ENCODE measurements around the gene RNF182. TPM values are rescaled to one million over a fixed set of nuclear protein-coding genes. Genes with fewer than 3 reads are reported as not detected.
A peak's percentile ranks its signal among the peaks of the same experiment; 100 is the strongest.

The RNF182 gene
- total and polyA plus RNA-seq, 2 donors (not counting 1 experiment from before 2014, with no cell fraction given), result 2.5 to 14.1 TPM

- Histone ChIP-seq H3K9me3 (ENCODE audit: control insufficient read depth, insufficient read depth, low read depth, low read length) (no peaks in the 10 kb centered on the region), H3K4me1 (ENCODE audit: control insufficient read depth, extremely low read depth, insufficient read depth, low read length) (peaks cover 2% of the 10 kb centered on the region), H3K27ac (ENCODE audit: insufficient read depth, low read length) (no peak overlapping the region), H2AFZ (ENCODE audit: low read length) (no peak overlapping the region), H3K9ac (ENCODE audit: insufficient read depth, low read length) (no peak overlapping the region), H3K79me2 (ENCODE audit: control insufficient read depth, insufficient read depth, low read length) (no peaks in the 10 kb centered on the region), H3K27me3 (ENCODE audit: control insufficient read depth, insufficient read depth, low read length) (no peaks in the 10 kb centered on the region), H4K20me1 (ENCODE audit: control insufficient read depth, extremely low read depth, insufficient read depth, low read length) (no peaks in the 10 kb centered on the region), H3K36me3 (ENCODE audit: control insufficient read depth, insufficient read depth, low read length) (no peaks in the 10 kb centered on the region), H3K4me2 (ENCODE audit: extremely low read depth, insufficient read depth, low read length) (no peak overlapping the region), H3K4me3 (replicated peaks in 1 of 4; ENCODE audit: control extremely low read depth in 1 of 4, insufficient read depth in 1 of 4, low read depth in 3 of 4, low read length in 4 of 4) (no peak overlapping the region)
- TF ChIP-seq CTCF (conservative IDR thresholded peaks at IDR 0.05 in 1 of 2, IDR thresholded peaks at IDR 0.05 in 1 of 2; ENCODE audit: low read depth in 1 of 2, low read length in 2 of 2), result no peak
- no peak for TF ChIP-seq EZH2 (IDR thresholded peaks at IDR 0.05; ENCODE audit: low read length, missing control alignments)
- DNase-seq (ENCODE audit: low read depth in 2 of 2), result no peak
Measured at GRCh38 chr6:13918686-13919250, 6.0 kb upstream of the RNF182 start.

DNA sequence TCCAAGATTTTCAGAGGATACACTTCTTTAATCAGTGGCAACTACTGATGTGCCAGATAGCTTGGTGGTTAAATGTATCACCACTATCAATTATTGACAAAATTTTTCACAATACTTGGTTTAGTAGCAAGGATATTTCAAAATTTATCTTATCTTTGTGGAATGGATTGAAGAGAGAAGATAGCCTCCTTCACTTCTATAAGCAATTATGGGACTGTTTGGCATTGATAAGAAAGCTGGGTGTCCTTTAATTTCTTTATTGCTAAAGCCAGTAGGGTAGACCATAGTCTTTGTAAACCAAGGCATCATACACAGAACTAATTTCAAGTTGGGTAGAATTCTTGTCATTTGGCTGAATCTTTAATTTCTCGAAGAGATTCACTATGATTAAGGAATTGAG lies 4.9 kb upstream of the RNF182 start:
- Histone ChIP-seq H3K36me3 (ENCODE audit: control insufficient read depth, insufficient read depth, low read length) (no peaks in the 10 kb centered on the region), H3K79me2 (ENCODE audit: control insufficient read depth, insufficient read depth, low read length) (no peaks in the 10 kb centered on the region), H2AFZ (ENCODE audit: low read length) (no peak overlapping the region), H3K27ac (ENCODE audit: insufficient read depth, low read length) (no peak overlapping the region), H4K20me1 (ENCODE audit: control insufficient read depth, extremely low read depth, insufficient read depth, low read length) (no peaks in the 10 kb centered on the region), H3K27me3 (ENCODE audit: control insufficient read depth, insufficient read depth, low read length) (no peaks in the 10 kb centered on the region), H3K9me3 (ENCODE audit: control insufficient read depth, insufficient read depth, low read depth, low read length) (no peaks in the 10 kb centered on the region), H3K4me2 (ENCODE audit: extremely low read depth, insufficient read depth, low read length) (no peak overlapping the region), H3K4me3 (replicated peaks in 1 of 4; ENCODE audit: control extremely low read depth in 1 of 4, insufficient read depth in 1 of 4, low read depth in 3 of 4, low read length in 4 of 4) (no peak overlapping the region), H3K9ac (ENCODE audit: insufficient read depth, low read length) (no peak overlapping the region), H3K4me1 (ENCODE audit: control insufficient read depth, extremely low read depth, insufficient read depth, low read length) (peaks cover 4% of the 10 kb centered on the region)
- no peak for DNase-seq (ENCODE audit: low read depth in 2 of 2)
- TF ChIP-seq CTCF (conservative IDR thresholded peaks at IDR 0.05 in 1 of 2, IDR thresholded peaks at IDR 0.05 in 1 of 2; ENCODE audit: low read depth in 1 of 2, low read length in 2 of 2), result no peak
- TF ChIP-seq EZH2 (IDR thresholded peaks at IDR 0.05; ENCODE audit: low read length, missing control alignments), result no peak

DNA sequence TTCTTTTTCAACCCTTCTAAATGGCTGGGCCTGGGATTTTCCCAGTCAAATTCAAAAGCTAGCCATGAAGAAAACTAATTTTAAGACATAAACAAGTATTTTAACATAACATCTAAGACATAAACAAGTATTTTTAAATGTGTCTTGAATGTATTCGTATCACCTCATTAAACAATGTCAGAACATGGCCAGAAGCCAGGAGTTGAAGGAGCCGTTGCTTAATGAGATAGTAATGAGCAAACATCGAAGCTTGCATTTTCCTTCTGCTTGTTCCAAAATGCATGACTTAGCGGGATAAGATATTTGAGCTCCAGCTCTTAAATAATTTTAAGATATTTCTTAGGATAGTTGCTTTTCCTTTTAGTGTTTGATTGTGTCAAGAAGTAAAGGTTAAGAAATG lies 4.2 kb upstream of the RNF182 start:
- H3K79me2 ChIP-seq (ENCODE audit: control insufficient read depth, insufficient read depth, low read length), result peaks cover 2% of the 10 kb centered on the region
- no peak overlapping the region for H3K4me2 ChIP-seq (ENCODE audit: extremely low read depth, insufficient read depth, low read length)
- H3K27ac ChIP-seq (ENCODE audit: insufficient read depth, low read length), result no peak overlapping the region
- no peak overlapping the region for H3K4me3 ChIP-seq (replicated peaks in 1 of 4; ENCODE audit: control extremely low read depth in 1 of 4, insufficient read depth in 1 of 4, low read depth in 3 of 4, low read length in 4 of 4)
- H3K9me3 ChIP-seq (ENCODE audit: control insufficient read depth, insufficient read depth, low read depth, low read length), result no peaks in the 10 kb centered on the region
- H2AFZ ChIP-seq (ENCODE audit: low read length), result no peak overlapping the region
- no peak overlapping the region for H3K9ac ChIP-seq (ENCODE audit: insufficient read depth, low read length)
- no peak for TF ChIP-seq CTCF (conservative IDR thresholded peaks at IDR 0.05 in 1 of 2, IDR thresholded peaks at IDR 0.05 in 1 of 2; ENCODE audit: low read depth in 1 of 2, low read length in 2 of 2)
- TF ChIP-seq EZH2 (IDR thresholded peaks at IDR 0.05; ENCODE audit: low read length, missing control alignments), result no peak
- peak; percentile 16 to 63 for DNase-seq (ENCODE audit: low read depth in 2 of 2)
- peaks cover 4% of the 10 kb centered on the region for H3K4me1 ChIP-seq (ENCODE audit: control insufficient read depth, extremely low read depth, insufficient read depth, low read length)
- H3K27me3 ChIP-seq (ENCODE audit: control insufficient read depth, insufficient read depth, low read length), result peaks cover 2% of the 10 kb centered on the region
- H4K20me1 ChIP-seq (ENCODE audit: control insufficient read depth, extremely low read depth, insufficient read depth, low read length), result no peaks in the 10 kb centered on the region
- H3K36me3 ChIP-seq (ENCODE audit: control insufficient read depth, insufficient read depth, low read length), result no peaks in the 10 kb centered on the region
